GM10847 (cell line): Measurements from ENCODE around the gene GRK4.

Experiments
- POLR2A ChIP-seq: IDR thresholded peaks from 2 replicates; pipeline ENCODE4 v1.6.1; 2011; ENCODE audit not compliant: insufficient read length; ENCODE audit errors: extremely low read depth

The GRK4 gene

DNA sequence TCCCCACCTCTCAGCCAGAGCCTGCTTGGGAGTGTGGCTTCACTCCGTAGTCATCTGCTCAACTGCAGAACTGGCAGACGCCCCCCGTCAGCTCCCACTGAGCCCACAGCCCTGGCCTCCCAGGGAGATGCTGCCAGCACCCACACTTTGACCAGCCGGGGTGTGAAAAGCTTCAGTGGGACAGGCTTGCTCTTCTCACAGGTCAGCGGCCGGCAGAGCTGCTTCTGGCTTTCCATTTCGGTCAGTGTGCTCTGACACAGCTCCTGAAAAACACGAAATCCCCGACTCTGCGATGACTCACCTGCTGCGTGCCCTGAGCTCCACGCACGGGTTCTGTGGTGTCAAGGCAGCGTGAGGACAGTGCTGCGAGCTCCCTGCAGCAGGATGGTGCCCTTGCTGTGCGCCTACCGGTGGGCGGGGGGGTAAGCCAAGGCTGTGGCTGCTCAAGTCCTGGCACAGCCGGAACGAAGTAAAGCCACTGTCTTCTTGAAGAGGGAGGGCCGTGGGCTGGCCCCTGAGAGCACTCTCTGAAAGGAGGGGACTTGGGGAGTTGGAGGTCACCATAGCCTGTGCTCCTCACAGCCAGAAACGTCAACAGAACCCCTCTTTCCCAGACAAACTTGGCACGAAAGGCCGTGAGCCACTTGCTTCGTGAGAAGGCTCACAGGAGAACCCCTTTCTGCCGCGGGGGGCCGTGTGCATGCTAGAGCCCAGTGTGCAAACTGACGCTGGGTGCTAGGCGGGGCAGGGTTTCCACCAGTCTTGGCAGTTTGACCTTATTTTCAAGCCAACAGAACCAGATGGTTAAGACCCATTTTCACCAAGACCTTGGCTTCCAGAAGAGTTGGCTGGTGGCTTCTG, 23.8 kb upstream of the GRK4 start:
- no peak for TF ChIP-seq POLR2A

DNA sequence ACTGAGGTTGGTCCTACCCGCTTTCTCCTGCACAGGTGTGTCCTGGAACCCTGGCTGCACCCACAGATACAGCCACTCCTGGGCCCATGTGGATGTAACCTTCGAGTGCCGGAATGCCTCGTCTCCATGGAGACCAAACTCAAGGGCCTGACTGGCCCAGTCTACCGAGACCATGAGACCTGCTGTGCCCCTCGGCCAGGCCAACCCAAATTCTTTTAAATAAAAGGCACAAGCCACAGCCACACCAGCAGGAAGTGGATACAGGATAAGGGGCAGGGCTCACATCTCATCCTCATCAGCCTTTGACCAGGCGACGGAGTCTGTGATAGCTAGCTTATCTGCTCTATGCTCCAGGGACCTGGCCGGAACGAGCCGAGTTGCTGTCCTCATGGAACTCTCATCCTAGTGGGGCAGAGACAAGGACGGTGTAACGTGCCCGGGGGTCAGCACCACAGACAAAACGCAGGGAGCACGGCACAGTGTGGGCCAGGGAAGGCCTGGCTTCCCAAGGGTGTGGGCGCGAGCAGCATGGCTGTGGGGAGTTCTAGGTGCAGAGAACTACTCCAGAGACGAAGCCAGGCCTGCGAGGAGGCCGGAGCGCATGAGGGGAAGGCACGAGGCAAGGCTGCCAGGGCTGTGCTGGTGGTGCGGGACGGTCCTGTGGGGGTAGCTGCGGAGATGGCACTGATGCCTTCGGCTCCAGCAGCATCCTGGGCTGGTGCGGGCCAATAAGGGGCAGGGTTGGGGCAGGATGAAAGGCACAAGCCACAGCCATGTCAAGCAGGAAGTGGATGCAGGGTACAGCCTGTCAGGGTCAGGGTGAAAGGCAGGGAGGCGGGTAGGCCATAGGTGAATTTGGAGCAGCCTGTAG, 22.9 kb upstream of the GRK4 start:
- TF ChIP-seq POLR2A, result no peak

DNA sequence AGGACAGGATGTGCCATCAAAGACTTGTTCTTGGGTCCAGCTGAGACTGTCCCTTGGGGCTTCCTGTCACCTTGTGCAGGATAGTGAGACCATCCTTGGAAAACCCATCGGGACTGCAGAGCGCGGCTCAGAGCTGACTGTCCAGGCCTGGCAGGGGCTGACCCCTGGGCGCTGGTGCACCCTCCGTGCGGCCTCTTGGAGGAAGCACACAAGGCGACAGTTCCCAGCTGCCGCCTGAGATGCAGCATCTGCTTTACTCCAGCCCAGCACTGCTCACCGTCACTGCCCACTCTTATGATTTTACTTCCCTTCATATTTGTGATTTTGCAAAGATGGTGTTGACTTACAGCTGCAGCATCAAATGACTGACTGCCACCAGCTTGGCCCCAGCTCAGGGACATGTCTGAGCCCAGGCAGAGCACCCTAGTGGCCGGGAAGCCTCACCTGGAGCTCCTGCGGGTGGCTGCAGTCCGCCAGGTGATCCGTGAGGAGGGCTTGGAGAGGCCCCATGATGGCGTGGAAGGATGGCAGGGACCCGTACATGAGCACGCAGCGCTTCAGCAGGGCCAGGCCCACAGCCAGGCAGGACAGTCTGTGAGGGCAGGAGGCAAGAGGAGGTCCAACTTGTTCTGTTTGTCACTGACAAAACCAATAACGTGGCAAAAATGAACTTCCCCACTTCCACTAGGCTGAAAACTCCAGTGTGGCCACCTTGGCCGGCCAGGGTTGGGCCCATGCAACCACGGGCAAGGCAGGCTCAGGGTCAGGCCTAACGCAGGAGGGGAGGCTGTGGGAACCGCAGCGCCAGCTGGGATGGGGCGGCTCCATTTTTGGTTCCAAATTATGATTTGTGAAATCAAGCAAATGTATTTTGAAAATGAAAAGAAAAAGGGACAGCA, 22.0 kb upstream of the GRK4 start:
- TF ChIP-seq POLR2A, result no peak

DNA sequence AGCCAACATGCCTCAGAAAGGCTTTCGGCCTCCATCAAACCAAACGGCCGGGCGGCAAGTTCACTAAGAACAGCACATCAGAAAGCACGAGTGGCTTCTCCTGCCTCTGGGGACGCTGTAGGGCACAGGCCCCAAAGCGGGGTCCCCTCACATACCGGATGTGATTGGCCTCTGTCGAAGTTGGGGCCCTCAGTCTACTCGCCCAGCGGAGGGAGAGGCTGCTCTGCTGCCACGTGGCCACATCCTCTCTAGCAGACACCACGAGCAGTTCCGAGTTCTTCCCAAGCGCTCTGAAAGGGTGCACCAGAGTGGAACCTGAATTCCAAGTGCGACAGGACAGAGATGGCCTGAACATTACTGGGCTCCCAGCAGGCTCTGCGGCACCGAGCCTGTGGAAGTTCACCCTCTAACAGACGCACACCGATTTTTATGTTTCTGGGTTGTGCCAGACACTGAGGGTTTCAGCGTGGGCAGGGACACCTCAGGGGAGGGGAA, 21.3 kb upstream of the GRK4 start:
- no peak for TF ChIP-seq POLR2A

DNA sequence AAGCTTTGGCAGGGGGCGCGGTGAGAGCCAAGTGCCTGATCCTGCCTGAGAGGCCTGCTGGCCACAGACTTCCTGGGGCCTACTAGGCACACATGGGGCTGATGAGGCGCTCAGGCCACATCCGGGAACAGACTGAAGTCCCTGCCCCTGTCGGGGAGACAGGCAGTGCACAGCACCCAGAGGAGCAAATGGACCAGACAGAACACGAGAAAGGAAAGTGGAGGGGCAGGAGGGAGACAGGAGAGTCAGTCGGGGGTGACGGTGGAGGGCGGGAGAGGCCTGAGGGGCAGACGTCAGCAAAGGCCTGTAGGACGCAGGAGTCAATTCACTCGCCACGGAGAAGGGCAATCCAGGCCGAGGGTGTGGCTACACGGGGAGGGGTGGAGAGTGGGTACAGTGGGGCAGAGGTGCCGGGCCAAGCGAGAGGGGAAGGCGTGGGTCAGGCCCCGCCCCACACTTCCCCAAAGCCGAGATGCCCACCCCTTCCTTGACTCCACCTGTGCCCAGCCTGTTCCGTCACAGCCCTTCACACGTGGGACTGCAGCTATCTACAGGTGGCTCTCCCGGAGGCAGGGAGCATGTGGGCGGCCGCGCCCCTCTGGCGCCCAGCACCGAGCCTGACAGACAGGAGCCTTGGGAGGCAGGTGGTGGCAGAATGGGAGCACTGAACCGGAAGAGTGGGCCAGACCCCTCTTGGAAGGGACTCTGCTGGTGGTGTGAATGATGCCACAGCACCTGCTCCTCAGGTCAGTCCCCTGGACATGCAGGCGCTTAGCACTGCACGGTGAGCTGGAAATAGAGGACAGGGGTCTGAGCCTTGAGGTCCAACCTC, 20.6 kb upstream of the GRK4 start:
- no peak for TF ChIP-seq POLR2A

DNA sequence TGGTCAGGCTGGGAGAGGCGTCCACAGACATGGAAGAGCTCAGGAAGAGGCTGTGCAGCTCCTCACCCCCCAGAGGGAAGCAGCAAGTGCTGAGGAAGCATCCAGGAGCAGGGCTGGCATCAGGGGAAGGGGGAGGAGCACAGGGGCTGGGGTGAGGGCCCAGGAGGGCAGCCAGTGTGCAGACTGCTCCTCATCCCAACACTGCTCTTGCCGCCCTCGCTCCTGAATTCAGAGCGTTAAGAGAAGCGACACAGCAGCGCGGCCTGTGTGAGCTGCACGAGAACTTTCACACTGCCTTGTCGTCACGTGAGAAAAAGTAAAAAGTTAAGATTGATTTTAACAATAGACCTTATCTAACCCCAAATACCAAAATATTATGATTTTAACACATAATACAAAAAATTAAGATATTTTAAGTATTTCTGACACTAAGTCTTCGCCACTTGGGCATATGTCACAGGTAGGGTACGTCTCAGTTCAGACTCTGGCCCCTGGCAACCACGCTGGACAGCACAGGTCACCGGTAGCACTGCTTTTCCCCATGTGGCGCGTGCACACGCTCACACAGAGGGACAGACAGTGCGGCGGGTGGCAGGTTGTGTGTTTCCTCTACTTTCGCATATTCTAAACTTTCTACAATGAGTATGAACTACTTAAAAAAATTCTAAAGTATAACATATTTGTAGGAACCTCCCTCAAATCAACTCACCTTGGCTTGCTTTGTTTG, 19.8 kb upstream of the GRK4 start:
- TF ChIP-seq POLR2A, result no peak

DNA sequence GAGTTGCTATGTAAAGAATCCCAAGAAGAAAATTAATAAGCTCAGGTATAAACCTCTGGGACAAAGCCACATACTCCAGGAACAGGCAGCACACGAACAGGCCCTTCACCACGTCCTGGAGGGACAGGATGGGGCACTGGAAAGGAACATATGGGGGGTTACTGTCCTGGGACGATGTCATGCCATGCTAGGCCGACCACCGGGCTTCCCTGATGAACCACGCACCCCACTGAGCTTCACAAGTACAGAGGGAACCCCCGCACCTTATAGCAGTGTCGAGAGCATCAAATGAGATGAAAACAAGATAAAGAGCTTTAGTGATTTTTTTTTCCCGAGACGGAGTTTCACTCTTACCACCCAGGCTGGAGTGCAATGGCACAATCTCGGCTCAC, 19.3 kb upstream of the GRK4 start:
- TF ChIP-seq POLR2A, result no peak

DNA sequence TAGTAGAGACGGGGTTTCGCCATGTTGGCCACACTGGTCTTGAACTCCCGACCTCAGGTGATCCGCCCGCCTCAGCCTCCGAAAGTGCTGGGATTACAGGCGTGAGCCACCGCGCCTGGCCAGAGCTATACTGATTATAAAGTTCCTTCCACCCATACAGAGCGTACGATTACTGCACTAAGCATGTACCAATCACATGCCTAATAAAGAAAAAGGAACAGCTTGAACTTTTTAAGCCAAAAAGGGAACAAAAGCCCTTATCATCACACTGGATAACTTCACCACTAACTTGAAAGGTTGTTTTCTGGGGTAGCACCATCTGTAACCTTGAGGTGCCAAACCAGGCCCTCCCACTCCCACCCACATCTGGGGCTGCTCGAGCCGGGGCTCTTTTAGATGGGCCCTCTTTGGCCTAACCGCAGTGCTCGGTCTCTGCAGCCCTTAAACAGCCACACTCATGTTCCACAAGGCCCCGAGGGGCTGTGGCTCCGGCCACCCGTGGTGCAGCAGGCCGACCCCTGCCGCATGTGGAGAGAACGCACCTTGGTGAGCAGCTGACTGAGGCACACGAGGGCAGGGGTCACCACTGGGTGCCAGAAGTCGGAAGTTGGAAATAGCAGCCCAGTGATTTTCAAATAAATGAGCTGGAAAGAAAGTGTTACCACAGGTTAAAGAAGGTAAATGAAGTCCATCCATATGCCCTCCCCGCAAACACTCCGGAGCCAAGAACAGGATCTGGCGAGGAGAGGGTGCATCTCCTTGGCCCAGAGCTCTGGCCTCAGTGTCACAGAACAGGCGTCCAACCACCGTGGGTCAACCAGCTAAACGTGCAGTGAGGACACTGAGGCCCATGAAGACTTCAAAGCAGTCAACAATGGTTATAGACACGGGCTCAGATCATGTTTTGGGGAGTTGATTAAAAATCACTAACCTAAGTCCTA, 18.5 kb upstream of the GRK4 start:
- no peak for TF ChIP-seq POLR2A

DNA sequence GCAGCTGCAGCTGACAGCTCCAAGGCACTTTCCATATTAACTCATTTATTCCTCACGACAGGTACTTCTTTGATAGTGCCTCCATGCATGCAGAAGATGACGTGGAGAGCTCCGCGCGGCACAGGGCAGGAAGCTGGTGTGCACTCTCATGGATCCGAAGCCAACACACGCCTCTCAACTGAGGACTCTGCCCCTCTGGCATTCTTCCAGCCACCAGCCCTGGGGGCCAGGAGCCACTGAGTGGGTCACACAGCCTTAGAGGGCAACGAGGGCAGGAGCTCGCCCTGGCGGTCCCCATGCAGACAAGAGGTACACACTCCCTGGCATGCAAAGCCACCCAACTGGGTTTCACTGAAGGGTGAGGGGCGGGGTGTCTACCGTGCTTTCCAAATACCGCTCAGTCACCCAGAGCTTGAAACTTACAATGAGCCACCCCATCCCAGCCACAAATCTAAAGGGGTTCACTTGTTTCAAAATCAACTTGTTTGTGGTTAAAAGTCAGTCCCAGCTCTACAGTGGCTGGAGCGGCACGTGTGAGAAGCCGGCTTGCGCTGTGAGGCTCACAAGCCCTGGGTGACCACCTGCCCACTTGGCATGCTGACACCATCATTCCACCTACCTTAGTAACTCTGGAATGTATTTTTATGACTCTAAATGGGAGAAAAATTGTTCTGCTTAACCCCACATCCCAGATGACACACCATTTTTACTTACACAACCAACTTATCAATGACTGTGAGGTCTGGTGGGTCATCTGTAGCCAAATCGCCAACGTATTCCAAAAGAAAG, 16.4 kb upstream of the GRK4 start:
- no peak for TF ChIP-seq POLR2A

DNA sequence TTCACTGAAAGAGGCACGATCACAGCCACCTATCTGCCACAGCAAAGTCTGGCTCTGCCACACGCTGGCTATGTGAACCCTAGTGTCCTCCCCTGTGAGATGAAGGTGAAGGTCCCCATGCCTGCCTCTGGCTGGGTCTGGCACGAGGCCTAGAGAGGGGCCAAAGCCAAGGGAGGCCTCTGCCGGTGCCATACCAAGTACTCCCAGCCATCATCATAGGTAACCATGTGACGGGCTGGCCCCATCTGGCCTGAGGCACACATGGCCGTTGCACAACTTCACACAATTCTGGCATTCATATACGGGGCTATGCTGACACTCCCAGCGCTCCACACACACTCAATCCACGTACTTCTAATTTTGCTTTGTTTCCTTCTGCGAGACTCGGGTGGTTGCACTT, 15.4 kb upstream of the GRK4 start:
- TF ChIP-seq POLR2A, result no peak

DNA sequence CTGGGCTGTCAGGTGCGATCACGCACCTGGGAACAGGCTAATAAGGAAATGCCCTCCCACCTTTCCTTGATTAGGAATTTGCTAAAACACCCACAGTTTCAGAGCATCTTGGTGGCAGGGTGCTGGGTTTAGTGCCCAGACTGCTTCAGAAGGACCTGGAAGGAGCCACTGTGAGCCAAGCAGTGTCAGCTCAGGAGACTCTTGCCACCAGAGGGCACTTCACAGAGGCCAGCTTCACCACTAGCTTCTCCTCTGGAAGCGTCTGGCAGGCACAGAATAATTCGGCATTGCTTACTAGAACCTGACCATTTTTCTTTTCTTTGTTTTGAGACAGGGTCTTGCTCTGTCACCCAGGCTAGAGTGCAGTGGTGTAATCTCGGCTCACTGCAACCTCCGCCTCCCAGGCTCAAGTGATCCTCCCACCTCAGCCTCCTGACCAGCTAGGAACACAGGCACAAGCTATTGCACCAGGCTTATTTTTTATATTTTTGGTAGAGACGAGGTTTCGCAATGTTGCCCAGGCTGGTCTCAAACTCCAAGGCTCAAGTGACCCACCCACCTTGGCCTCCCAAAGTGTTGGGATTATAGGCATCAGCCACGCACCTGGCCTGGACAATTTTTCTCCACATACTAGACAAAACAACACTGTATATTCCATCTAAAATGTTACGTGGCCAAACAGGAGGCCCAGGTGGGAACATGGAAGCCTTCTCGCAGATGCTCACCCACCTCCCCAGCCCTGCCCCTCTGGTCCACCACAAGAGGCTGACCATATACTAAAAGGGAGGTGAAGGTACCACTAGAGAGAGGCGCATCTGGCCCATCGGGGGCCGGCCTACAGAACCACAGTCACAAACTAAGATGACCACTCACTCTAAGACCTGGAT, 14.2 kb upstream of the GRK4 start:
- TF ChIP-seq POLR2A, result no peak
